GM12865 (cell line): ENCODE results near the gene USF1.

ENCODE experiments used
- DNase-seq: peaks from one replicate; pipeline ENCODE4 v3.0.0; 2010; ENCODE audit warnings: low read depth
- H3K4me3 ChIP-seq: 2 replicates; pipeline ENCODE4 v1.5.1; 2011; ENCODE audit warnings: mild to moderate bottlenecking, low read depth, low read length, control low read depth
- CTCF ChIP-seq: IDR thresholded peaks from 2 replicates; pipeline ENCODE4 v1.5.1; 2011; ENCODE audit warnings: low read length, control low read depth, low read depth, inconsistent platforms; ENCODE audit not compliant: insufficient read depth; ENCODE audit errors: missing control alignments

The USF1 gene

DNA sequence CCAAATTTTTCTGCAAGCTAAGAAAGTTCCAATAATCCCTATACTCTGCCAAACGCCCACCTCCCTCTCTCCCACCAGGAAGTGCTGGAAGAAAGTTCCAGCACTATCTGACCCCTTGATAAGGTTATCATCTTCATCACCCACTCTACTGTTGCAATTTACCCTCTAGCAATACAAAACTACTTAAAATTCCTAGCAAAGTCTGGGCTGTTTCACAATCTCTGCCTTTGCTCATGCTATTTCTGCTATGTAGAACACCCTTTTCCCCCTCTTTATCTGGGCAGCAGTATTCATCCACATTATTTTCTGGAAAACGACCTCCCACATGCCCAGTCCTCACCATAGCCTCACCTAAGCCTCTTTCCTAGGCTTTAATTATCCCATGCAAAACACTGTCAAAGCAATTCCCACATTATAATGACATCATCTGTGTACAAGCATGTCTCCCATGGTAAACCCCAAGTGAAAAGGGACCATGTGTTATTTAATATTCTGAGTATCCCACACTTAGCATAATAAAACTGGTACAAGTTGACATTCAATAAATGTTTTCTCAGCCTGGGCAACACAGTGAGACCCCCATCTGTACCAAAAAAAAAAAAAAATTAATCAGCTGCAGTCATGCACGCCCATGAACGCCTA is 36.8 kb downstream of the USF1 start:
- no peak for TF ChIP-seq CTCF
- DNase-seq, result no peak

GRCh38 chr1:161007369-161007768 is 38.4 kb downstream of the USF1 start:
- H3K4me3 ChIP-seq, result no peak overlapping the region
- TF ChIP-seq CTCF, result no peak
- no peak for DNase-seq

More for the DNA sequence above, 36.8 kb downstream of the USF1 start:
- no peak overlapping the region for H3K4me3 ChIP-seq

DNA sequence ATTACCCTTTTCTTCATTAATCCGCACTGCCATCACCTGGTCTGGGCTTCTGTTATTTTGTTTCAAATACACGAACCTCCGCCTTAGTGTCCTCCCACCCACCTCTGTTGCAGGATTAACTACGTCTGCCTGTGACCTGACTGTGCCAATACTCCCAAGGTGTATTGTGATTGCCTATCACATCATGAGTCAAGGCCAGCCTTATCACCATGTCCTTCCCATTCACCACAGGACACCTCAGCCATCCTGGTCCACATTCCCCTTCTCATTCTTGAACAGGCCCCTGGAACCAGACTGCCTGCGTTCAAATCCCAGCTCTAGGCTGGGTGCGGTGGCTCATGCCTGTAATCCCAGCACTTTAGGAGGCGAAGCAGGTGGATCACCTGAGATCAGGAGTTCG is 39.2 kb downstream of the USF1 start:
- no peak for DNase-seq
- TF ChIP-seq CTCF, result no peak
- H3K4me3 ChIP-seq, result no peak overlapping the region

- no peak for DNase-seq
- no peak overlapping the region for H3K4me3 ChIP-seq
- no peak for TF ChIP-seq CTCF
Measured at GRCh38 chr1:161001525-161001924, 44.3 kb downstream of the USF1 start.

DNA sequence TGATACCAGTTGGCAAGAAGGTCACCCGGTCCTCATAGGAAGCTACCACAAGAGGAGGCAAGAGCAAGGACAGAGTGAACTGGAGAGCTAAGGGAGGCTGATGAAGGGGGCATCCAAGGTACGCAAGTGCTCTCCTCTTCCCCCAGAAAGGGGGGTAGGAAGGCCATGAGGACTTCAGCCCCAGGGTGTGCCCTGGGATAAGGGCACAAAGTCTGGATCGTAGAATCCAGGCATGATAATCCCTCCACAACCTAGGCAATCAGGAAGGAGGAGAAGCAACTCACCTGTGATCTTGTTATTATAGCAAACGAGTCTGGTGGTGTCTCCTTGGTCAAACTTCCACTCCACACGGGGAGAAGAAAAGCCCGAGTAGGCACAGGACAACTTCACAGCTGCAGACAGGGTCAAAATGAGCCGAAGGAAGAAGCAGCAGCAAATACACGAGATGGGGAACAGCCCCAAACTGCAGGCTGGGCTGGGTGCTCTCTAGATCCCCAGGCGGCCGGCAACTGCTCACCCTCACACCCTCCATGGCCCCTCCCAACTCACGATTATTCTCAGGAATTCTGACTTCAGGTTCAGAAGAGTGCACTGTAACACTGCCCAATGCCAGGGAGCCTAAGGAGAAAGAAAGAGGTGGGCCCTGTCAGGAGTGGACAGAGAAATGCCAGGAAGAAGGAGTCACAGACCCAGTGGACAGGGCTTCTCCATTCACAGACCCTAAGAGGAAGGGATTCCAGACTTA is 44.9 kb downstream of the USF1 start:
- no peak for TF ChIP-seq CTCF
- H3K4me3 ChIP-seq, result no peak overlapping the region
- DNase-seq, result no peak

- TF ChIP-seq CTCF, result no peak
- no peak overlapping the region for H3K4me3 ChIP-seq
- DNase-seq, result no peak
Measured at GRCh38 chr1:160999376-160999775, 46.4 kb downstream of the USF1 start.
